Retina (tissue), 1 donor: ENCODE measurements around the gene CCL28.
"Not testable (repeated sequence)": the region's sequence is repeated elsewhere in the genome, so short reads cannot be mapped to it uniquely, and the experiment has no call there.

Experiments used
- DNase-seq: peaks from one replicate; pipeline ENCODE4 v3.0.0-alpha.2; 2016

CCL28 gene, protein sequence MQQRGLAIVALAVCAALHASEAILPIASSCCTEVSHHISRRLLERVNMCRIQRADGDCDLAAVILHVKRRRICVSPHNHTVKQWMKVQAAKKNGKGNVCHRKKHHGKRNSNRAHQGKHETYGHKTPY

GRCh38 chr5:43412156-43412555 is at the start of gene CCL28:
TSS of gene CCL28 (minus strand) at chr5:43412391. CDS start at chr5:43412316, 75 bp downstream.
- DNase-seq: no peak

- DNase-seq: no peak
Measured at GRCh38 chr5:43461066-43461465, 48.9 kb upstream of the CCL28 start.

- DNase-seq: no peak
Measured at GRCh38 chr5:43456556-43456955, 44.4 kb upstream of the CCL28 start.

GRCh38 chr5:43441575-43441974 is 29.4 kb upstream of the CCL28 start:
- DNase-seq: not testable (repeated sequence)

GRCh38 chr5:43437062-43437660 is 25.0 kb upstream of the CCL28 start:
- DNase-seq: no peak

DNA sequence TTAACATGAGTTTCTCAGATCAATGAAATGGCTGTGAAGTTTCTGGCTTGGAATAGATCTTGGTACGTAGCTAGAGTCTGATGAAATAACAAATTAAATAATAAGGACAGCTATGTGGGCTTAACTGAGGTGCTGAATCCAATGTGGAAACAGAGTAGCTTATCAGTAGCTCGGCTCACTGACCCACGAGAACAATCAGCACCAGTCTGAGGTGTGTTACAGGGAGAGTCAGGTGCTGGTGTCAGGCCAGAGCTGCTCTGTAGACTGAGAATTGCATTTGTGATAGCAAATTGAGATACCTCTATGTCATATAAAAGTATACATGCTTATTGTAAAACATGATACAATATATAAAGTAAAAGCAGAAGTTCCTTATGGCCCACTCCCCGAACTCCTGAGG is 21.2 kb upstream of the CCL28 start:
- no peak for DNase-seq

DNA sequence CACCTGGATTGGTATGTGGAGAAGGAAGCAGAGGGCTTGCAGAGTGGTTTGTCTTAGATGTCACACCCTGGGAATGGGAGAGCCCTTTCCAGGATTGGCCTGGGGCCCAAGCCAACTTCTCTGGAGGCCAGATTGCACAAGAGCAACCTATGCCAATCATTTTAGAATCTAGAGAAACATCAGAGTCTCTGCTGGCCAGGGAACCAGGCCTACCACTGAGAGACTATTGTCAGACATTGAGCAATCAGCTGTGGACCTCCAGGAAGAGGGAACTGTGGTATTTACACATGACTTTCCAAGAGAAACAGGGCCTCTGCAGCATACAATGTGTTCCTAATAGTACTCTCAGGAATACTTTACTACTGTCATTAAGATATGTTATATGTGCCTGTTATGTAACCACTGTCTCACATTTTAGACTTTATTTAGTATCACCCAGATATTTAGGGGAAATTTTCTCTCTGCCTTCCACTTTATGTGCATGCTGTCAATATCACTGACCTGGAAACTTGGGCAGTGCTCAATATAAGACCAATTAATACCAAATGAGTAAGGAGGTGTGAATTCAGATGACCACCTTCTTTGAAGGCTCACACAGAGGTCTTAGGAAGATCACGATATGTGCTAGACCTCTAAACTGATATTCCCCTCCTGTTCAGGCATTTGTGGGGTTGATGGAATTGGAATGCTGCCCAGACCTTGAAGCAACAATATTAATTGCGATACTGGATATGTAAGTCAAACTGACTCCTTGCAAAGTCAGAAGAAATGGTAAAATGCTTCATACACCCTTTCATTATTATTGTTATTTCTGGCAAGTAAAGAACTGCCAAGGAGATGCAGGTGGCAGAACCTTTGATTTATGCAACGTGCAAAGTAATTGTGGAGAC is 20.5 kb upstream of the CCL28 start:
- no peak for DNase-seq

- DNase-seq: no peak
Measured at GRCh38 chr5:43429706-43430105, 17.5 kb upstream of the CCL28 start.

- no peak for DNase-seq
Measured at GRCh38 chr5:43429016-43429415, 16.8 kb upstream of the CCL28 start.

DNA sequence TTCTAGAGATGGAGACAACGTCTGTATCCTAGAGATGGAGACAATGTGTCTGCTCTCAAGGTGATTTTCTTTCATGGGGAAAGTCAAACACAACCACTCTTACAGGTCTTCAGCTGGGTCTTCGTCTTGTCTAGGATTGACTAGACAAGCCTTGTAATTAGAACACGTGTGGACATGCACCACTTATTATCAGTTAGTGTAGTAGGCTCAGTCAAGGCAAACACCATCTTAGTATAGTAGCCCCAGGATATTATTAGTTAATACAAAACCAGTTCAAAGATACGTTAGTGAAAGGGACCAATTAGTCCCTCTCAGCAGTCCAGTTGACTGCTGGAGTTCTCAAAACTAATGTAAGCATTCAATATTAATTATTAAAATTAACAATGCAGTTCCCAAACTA is 15.1 kb upstream of the CCL28 start:
- no peak for DNase-seq

DNA sequence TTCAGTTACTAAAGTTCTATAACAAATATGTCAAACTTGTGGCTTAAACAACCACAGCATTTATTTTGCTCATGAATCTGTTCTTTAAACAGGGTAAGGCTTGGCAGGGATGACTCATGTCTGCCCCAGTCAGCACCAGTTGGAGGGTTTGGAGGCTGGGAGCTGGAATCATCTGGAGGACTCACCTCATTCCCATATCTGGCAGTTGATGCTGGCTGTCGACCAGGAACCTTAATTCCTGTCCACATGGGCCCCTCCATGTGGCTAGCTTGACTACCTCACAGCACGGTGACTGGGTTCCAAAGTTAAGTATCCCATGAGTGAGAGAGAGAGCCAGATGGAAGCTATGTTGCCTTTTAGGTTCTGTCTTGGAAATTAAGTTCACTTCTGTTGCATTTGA is 13.8 kb upstream of the CCL28 start:
- DNase-seq: no peak

- not testable (repeated sequence) for DNase-seq
Measured at GRCh38 chr5:43423086-43423485, 10.9 kb upstream of the CCL28 start.

GRCh38 chr5:43422143-43422542 is 10.0 kb upstream of the CCL28 start:
- DNase-seq: no peak

- no peak for DNase-seq
Measured at GRCh38 chr5:43421450-43422133, 9.4 kb upstream of the CCL28 start.

DNA sequence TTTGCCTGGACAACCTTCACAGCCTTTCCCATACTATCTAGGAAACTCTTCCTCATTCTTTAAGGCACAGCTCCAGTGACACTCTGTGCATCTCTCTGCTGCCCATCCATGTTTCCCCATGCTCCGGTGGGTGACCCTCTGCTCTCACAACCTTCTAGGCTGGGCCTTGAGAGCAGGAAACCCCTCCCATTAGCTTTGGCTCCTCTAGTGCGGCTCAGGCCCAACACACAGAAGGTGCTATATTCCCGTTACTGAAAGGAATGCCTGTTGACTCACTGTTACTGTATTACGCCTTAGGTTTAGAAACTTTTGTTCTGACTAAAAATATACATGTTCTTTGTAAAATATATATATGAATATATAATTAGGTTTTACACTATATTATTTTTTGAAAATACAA is 8.1 kb upstream of the CCL28 start:
- DNase-seq: no peak

DNA sequence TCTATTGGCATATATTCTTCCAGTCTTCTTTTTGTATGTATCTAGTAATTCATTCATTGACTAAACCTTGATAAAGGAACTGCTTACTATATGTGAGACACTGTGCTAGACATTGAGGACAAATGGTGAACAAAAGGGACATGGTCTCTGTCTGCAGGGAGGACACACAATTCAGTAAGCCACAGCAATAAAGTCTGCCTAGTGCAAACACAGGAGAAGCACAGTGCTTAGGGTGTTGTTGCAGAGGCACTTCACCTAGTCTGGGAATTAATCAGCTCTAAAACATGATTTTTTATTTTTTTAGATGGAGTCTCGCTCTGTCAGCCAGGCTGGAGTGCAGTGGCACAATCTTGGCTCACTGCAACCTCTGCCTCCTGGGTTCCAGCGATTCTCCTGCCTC is 6.4 kb upstream of the CCL28 start:
- no peak for DNase-seq

DNA sequence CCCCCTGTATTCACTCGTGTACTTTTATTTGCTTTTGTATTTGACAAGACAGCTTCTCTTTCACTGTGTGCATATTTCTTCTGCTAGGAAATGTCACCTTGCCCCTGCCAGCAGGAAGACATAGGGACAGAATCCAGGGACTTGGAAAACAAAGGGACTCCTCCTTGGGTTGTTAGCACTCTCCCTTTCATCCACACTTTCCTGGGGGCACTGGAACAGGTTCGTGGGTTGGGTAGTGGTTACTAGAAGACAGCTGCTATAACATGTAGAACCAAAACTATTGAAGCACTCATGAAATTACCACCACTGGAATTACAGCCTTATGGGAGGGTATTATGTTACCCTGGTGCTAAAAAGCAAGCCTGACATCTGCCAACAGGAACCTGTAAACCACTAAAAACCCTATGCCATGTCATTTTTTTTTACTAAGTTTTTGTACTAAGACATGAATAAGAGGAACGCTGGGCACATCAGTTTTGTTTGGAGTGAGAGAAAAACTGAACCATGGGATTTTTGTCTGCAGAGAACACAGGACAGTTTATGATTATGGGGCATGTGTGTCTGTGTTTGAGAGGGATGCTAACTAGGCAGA is 4.7 kb upstream of the CCL28 start:
- no peak for DNase-seq

DNA sequence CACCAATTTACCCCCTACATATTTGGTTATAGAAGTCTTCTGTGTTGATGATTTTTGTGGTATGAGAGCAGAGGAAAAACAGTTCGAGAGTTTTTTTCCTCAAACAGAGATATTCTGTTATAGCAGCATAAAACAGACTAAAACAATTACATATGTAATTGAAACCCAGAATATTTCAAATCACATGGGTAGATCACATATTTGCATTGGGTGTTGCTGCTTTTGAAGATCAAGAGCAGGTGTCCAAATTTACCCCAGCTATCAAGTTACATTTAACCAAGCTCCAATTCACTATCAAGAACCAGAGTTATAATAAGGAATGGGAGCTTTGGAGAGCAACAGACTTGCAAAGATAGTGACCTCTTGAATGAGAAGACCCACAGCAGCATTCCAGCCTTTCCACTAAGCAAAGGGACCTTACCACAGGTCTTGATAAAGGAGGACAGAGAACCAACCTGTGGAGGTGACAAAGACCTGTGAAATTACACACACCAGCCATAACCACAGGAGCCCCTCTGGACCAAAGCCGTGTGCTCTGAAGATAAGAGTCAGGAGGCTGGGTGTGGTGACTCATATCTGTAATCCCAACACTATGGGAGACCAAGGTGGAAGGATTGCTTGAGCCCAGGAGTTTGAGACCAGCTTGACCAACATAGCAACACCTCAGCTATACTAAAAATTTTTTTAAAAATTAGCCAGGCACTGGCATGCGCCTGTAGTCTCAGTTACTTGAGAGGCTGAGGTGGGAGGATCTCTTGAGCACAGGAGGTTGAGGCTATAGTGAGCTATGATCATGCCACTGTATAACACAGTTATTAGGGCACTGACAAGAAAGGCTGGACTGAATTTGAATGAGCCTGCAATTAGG is 4.0 kb upstream of the CCL28 start:
- DNase-seq: no peak

DNA sequence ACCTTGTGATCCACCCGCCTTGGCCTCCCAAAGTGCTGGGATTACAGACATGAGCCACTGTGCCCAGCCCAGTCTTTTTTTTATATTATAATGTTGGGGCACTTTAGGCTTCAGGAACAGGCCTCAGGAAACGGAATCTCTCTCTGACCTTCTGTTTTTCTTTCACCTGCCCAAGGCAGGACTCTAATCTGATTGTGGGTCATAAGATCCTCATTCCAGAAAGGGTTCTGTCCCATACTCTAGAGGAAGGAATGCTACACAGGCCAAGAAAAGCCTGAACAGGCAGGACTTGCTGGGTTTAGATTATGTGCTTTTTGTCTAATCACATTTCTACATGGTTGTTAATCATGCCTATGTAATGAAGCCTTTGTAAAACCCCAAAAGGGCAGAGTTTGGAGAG is 1.8 kb upstream of the CCL28 start:
- DNase-seq: no peak

DNA sequence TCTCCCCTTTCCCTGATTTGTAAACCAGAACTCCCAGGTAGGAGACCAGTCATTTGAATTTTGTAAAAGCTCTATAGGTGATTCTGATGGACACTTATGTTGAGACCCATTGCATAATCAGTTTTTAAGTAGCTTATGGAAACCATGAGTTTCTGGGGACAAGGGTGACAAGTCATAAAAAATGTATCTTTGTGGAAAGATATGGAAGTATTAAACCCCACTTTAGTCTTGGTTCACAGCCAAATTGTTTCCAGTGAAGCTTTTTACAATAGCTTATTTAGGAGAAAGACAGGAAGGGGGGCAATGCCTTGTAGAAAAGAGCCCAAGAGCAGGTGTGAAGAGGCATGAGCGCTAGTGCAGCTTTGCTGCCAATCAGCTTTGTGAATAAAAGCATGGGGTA is 453 bp upstream of the CCL28 start:
- DNase-seq: no peak

DNA sequence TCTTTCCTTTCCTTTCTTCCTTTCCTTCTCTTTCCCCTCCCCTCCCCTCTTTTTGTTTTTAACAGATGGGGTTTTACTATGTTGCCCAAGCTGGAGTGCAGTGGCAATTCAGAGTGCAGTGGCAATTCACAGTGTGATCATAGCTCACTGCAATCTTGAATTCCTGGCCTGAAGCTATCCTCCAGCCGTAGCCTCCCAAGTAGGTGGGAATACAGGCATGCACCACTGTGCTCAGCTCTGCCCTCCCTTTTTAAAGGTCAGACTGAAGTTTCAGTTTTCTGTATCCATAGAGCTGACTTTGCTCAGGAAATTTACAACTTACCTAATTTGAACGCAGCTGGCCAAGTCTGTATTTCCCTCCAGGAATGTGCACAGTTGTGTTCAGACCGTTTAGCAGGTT is 696 bp downstream of the CCL28 start:
- DNase-seq: no peak

DNA sequence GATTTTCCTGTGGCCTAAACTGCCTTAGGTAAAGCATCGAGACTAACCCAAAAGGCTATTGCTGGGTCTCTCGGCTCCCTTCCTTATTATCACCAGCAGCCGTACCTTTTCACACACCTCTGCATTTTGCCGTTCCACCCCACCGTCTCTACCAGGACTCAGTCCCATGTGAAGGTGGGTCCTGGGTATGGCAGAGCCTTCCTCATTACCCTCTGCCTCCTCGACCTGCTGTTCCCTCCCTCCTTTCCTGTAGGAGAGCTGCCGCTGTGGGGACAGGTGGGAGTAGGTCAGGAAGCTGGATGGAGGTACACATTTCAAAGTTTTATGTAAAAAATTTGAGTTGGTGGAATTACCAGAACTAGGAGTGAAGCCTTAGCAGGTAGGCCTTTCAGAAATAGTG is 1.8 kb downstream of the CCL28 start:
- DNase-seq: no peak
